ENCODE data around the gene EMILIN2. TPM values are rescaled to one million over a fixed set of nuclear protein-coding genes. Genes with fewer than 3 reads are reported as not detected.

Gene EMILIN2
- total RNA-seq, 1 experiment from 2014 or later: 20.0 TPM

DNA sequence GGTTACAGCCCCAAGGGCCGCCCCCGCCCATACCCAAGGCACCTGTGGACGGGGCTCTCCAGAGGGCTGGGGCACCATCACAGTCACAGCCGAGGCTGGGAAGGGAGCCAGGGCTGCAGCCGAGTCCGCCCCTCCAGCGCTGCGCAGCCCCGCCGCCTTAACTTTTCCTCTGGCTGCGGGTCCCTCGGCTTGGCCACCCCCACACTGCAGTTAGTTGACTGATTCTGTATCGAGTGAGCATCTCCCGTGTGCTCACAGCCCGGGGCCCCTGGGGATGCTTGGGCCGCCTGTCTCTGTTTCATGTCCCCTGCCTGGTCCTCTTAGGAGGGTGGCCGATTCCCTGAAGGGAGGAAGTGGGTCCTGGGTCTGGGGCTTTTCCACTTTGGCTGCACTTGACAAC, 33.7 kb downstream of the EMILIN2 start:
- Histone ChIP-seq H3T11ph (ENCODE audit: low read length) (no peak overlapping the region), H3K14ac (ENCODE audit: insufficient read depth, low read length) (no peak overlapping the region; the same call in 1 of the 2 replicates), H3K4ac (ENCODE audit: low read depth, low read length) (no peak overlapping the region), H3K4me2 (ENCODE audit: insufficient read depth, insufficient read length, low read length) (no peak overlapping the region), H2BK120ac (ENCODE audit: low read depth, low read length, poor library complexity, severe bottlenecking) (no peak overlapping the region), H3K4me1 (ENCODE audit: insufficient read depth, low read length) (no peaks in the 10 kb centered on the region), H3K18ac (ENCODE audit: insufficient read length, low read depth, low read length) (no peak overlapping the region), H3K9ac (ENCODE audit: extremely low read depth, insufficient read length, low read length) (no peak overlapping the region), H3K27ac (ENCODE audit: insufficient read length, low read depth, low read length) (no peak overlapping the region), H3K56ac (ENCODE audit: insufficient read length, low read depth, low read length) (no peak overlapping the region), H2BK12ac (ENCODE audit: insufficient read length, low read depth, low read length) (no peak overlapping the region), H3K23ac (ENCODE audit: insufficient read length, low read depth, low read length) (no peak overlapping the region), H2AK5ac (ENCODE audit: insufficient read length, low read length) (no peak overlapping the region), H2AFZ (ENCODE audit: low read length) (no peak overlapping the region), H4K5ac (ENCODE audit: insufficient read length, low read depth, low read length) (no peak overlapping the region), H3K79me1 (ENCODE audit: insufficient read depth, low read depth, low read length, poor library complexity, severe bottlenecking) (no peaks in the 10 kb centered on the region), H3K9me3 (ENCODE audit: control insufficient read depth, low read depth, low read length) (no peaks in the 10 kb centered on the region), H3K79me2 (ENCODE audit: insufficient read depth, low read length) (no peaks in the 10 kb centered on the region), H3K27me3 (ENCODE audit: insufficient read depth, low read length) (no peaks in the 10 kb centered on the region), H2BK5ac (ENCODE audit: insufficient read length, low read length) (no peak overlapping the region), H4K8ac (replicated peaks; ENCODE audit: insufficient read length, low read depth, low read length) (no peak overlapping the region), H2BK15ac (ENCODE audit: low read depth, low read length) (no peak overlapping the region), H3K23me2 (ENCODE audit: insufficient read length, low read depth, low read length, poor library complexity, severe bottlenecking) (peaks cover 2% of the 10 kb centered on the region), H2BK20ac (ENCODE audit: low read depth, low read length, poor library complexity, severe bottlenecking) (no peak overlapping the region), H4K91ac (ENCODE audit: insufficient read length, low read depth, low read length) (no peak overlapping the region), H4K20me1 (ENCODE audit: control insufficient read depth, insufficient read depth, insufficient read length) (no peaks in the 10 kb centered on the region)
- Mint-ChIP-seq H3K36me3 (ENCODE audit: insufficient read depth in 1 of 3, low read depth in 3 of 3) (no peaks in the 10 kb centered on the region; a peak in 1 of 7 replicates), H3K4me1 (peaks cover 12 to 19% of the 10 kb centered on the region in 2 experiments), H3K9me3 (peaks cover 0 to 3% of the 10 kb centered on the region in 2 experiments; a peak in 2 of 5 replicates), H3K4me3 (no peak overlapping the region), H3K27me3 (ENCODE audit: low read depth) (no peaks in the 10 kb centered on the region), H3K27ac (no peak overlapping the region)
- no peak for DNase-seq
- WGBS (ENCODE audit: extremely low coverage, insufficient read length, low lambda C conversion rate): no CpG with 5 or more reads among the region's 17 CpGs
- TF ChIP-seq, protein P1, sequence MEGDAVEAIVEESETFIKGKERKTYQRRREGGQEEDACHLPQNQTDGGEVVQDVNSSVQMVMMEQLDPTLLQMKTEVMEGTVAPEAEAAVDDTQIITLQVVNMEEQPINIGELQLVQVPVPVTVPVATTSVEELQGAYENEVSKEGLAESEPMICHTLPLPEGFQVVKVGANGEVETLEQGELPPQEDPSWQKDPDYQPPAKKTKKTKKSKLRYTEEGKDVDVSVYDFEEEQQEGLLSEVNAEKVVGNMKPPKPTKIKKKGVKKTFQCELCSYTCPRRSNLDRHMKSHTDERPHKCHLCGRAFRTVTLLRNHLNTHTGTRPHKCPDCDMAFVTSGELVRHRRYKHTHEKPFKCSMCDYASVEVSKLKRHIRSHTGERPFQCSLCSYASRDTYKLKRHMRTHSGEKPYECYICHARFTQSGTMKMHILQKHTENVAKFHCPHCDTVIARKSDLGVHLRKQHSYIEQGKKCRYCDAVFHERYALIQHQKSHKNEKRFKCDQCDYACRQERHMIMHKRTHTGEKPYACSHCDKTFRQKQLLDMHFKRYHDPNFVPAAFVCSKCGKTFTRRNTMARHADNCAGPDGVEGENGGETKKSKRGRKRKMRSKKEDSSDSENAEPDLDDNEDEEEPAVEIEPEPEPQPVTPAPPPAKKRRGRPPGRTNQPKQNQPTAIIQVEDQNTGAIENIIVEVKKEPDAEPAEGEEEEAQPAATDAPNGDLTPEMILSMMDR (conservative IDR thresholded peaks at IDR 0.05): no peak
